NT2/D1 (cell line): ENCODE results near the gene SLC6A12.

Experiments used
- SUZ12 ChIP-seq: IDR thresholded peaks from 2 replicates; pipeline ENCODE4 v1.6.1; 2011; ENCODE audit not compliant: insufficient read length, insufficient read depth; ENCODE audit errors: extremely low read depth
- YY1 ChIP-seq: IDR thresholded peaks from 2 replicates; pipeline ENCODE4 v1.6.1; 2011; ENCODE audit not compliant: insufficient read length, insufficient read depth

DNA sequence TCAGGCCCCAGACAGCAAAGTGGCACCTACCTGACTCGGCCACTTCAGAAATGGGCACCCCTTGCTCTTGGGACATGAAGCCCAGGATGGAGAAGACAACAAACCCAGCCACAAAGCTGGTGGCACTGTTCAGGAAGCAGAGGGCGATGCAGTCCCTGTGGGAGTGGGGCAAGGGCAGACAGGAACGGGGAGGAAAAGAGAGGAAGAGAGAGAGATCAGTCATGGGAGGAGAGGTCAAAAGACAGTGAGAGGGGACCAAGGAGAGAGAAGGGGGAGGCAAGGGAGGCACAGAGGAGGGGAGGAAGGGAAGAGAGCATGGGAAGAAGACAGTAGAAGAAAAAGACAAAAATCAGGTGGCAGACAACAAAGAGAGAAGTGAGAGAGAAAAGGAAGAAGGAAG is 16.6 kb downstream of the SLC6A12 start:
- TF ChIP-seq YY1 = no peak
- no peak for TF ChIP-seq SUZ12
